Cardiac muscle cell (in vitro differentiated cells and primary cell): ENCODE measurements around the gene FBH1. TPM values are rescaled to one million over a fixed set of nuclear protein-coding genes. Genes with fewer than 3 reads are reported as not detected.

Experiments used
- DNase-seq, 2 donors: peaks; one replicate each; pipeline versions ENCODE4 v3.0.0 to v3.0.0-alpha.2; 2010 to 2017; ENCODE audit warnings: low read depth in 1 of 2, low spot score in 1 of 2
- H3K27ac ChIP-seq: fragments of 200-600 bp; sonication (generic); 2 replicates; pipeline ENCODE4 v1.5.1; 2016
- H3K27me3 ChIP-seq: fragments of 200-600 bp; sonication (generic); 2 replicates; pipeline ENCODE4 v1.6.0; 2016; ENCODE audit warnings: control low read depth
- H3K36me3 ChIP-seq: fragments of 200-600 bp; sonication (generic); 2 replicates; pipeline ENCODE4 v1.5.1; 2016; ENCODE audit warnings: control low read depth
- H3K4me1 ChIP-seq: fragments of 200-600 bp; sonication (generic); 2 replicates; pipeline ENCODE4 v1.8.1; 2017; ENCODE audit warnings: low read depth, mild to moderate bottlenecking, mixed run types
- H3K4me3 ChIP-seq: fragments of 200-600 bp; sonication (generic); 2 replicates; pipeline ENCODE4 v1.5.1; 2016; ENCODE audit warnings: mild to moderate bottlenecking
- H3K9me3 ChIP-seq: fragments of 200-600 bp; sonication (generic); 2 replicates; pipeline ENCODE4 v1.5.1; 2017; ENCODE audit warnings: low read depth, mild to moderate bottlenecking, control low read depth
- CTCF ChIP-seq: IDR thresholded peaks from 2 replicates; pipeline ENCODE4 v1.5.1; 2012; ENCODE audit warnings: low read depth, mild to moderate bottlenecking, low read length
- polyA plus RNA-seq: library from polyadenylated mRNA; unstranded; fragments of >200 nt; fragmentation: Nextera tagmentation; extraction: Ambion mirVana; gene quantifications from 2 replicates; pipeline ENCODE4 v1.2.1, GENCODE V29; 2016
- total RNA-seq: library from RNA; depleted of rRNA; stranded (reverse); fragments of >200 nt; gene quantifications from 2 replicates; pipeline ENCODE4 v1.2.3, GENCODE V29; 2016

Gene FBH1
- total and polyA plus RNA-seq, 2 experiments from 2014 or later, result 185 to 196 TPM

GRCh38 chr10:5918763-5919162 is 28.7 kb downstream of the FBH1 start:
- H3K4me3 ChIP-seq, result no peak overlapping the region
- peaks cover 93% of the 10 kb centered on the region for H3K36me3 ChIP-seq
- no peak overlapping the region for H3K27ac ChIP-seq
- TF ChIP-seq CTCF, result no peak
- no peaks in the 10 kb centered on the region for H3K9me3 ChIP-seq
- H3K27me3 ChIP-seq, result no peaks in the 10 kb centered on the region
- no peaks in the 10 kb centered on the region for H3K4me1 ChIP-seq
- DNase-seq, result no peak

GRCh38 chr10:5919568-5919967 is 29.5 kb downstream of the FBH1 start:
- no peak for TF ChIP-seq CTCF
- peaks cover 93% of the 10 kb centered on the region for H3K36me3 ChIP-seq

GRCh38 chr10:5921746-5922145 is 31.7 kb downstream of the FBH1 start:
- TF ChIP-seq CTCF, result no peak
- H3K27me3 ChIP-seq, result no peaks in the 10 kb centered on the region
- H3K36me3 ChIP-seq, result peaks cover 91% of the 10 kb centered on the region
- no peaks in the 10 kb centered on the region for H3K4me1 ChIP-seq
- H3K9me3 ChIP-seq, result no peaks in the 10 kb centered on the region
- H3K27ac ChIP-seq, result peak overlapping the region; percentile 13
- no peak for DNase-seq
- no peak overlapping the region for H3K4me3 ChIP-seq

More at GRCh38 chr10:5919568-5919967, 29.5 kb downstream of the FBH1 start:
- H3K27ac ChIP-seq, result no peak overlapping the region
- H3K9me3 ChIP-seq, result no peaks in the 10 kb centered on the region
- no peaks in the 10 kb centered on the region for H3K4me1 ChIP-seq
- H3K4me3 ChIP-seq, result no peak overlapping the region
- no peaks in the 10 kb centered on the region for H3K27me3 ChIP-seq
- DNase-seq, result no peak

- Histone ChIP-seq H3K27me3 (no peaks in the 10 kb centered on the region), H3K9me3 (no peaks in the 10 kb centered on the region), H3K36me3 (peaks cover 92% of the 10 kb centered on the region), H3K4me3 (no peak overlapping the region), H3K27ac (no peak overlapping the region), H3K4me1 (no peaks in the 10 kb centered on the region)
- TF ChIP-seq CTCF, result no peak
- no peak for DNase-seq
These were observed 34.8 kb downstream of the FBH1 start for GRCh38 chr10:5924889-5925288.

GRCh38 chr10:5927306-5927705 is 37.3 kb downstream of the FBH1 start:
- TF ChIP-seq CTCF, result no peak
- Histone ChIP-seq H3K4me3 (no peak overlapping the region), H3K4me1 (no peaks in the 10 kb centered on the region), H3K27me3 (no peaks in the 10 kb centered on the region), H3K36me3 (peaks cover 92% of the 10 kb centered on the region), H3K9me3 (no peaks in the 10 kb centered on the region), H3K27ac (no peak overlapping the region)
- DNase-seq, result no peak

- no peak for TF ChIP-seq CTCF
- H3K36me3 ChIP-seq, result peaks cover 77% of the 10 kb centered on the region
- H3K4me1 ChIP-seq, result peaks cover 5% of the 10 kb centered on the region
- no peak overlapping the region for H3K27ac ChIP-seq
- H3K4me3 ChIP-seq, result no peak overlapping the region
- no peak for DNase-seq
- no peaks in the 10 kb centered on the region for H3K27me3 ChIP-seq
- H3K9me3 ChIP-seq, result no peaks in the 10 kb centered on the region
These were observed 39.4 kb downstream of the FBH1 start for GRCh38 chr10:5929442-5929841.
